HUES6 (cell line): ENCODE results near the gene PDYN.

Source experiments
- H3K27ac ChIP-seq: 2 replicates; pipeline ENCODE4 v1.7.0; 2013; ENCODE audit warnings: low read depth, mild to moderate bottlenecking, low read length, inconsistent platforms
- H3K27me3 ChIP-seq: 2 replicates; pipeline ENCODE4 v1.6.1; 2013; ENCODE audit warnings: low read length; ENCODE audit not compliant: control insufficient read depth, insufficient read depth
- H3K36me3 ChIP-seq: 2 replicates; pipeline ENCODE4 v1.6.1; 2013; ENCODE audit warnings: low read length; ENCODE audit not compliant: control insufficient read depth, insufficient read depth
- H3K4me1 ChIP-seq: 2 replicates; pipeline ENCODE4 v1.6.1; 2013; ENCODE audit warnings: low read length; ENCODE audit not compliant: control insufficient read depth, insufficient read depth
- H3K4me3 ChIP-seq: 2 replicates; pipeline ENCODE4 v1.5.1; 2013; ENCODE audit warnings: low read depth, low read length
- H3K9ac ChIP-seq: one replicate; pipeline ENCODE4 v1.6.1; 2013; ENCODE audit warnings: mild to moderate bottlenecking, low read length
- H3K9me3 ChIP-seq: 2 replicates; pipeline ENCODE4 v1.6.1; 2013; ENCODE audit warnings: low read depth, low read length; ENCODE audit not compliant: control insufficient read depth, insufficient read depth

Gene PDYN

DNA sequence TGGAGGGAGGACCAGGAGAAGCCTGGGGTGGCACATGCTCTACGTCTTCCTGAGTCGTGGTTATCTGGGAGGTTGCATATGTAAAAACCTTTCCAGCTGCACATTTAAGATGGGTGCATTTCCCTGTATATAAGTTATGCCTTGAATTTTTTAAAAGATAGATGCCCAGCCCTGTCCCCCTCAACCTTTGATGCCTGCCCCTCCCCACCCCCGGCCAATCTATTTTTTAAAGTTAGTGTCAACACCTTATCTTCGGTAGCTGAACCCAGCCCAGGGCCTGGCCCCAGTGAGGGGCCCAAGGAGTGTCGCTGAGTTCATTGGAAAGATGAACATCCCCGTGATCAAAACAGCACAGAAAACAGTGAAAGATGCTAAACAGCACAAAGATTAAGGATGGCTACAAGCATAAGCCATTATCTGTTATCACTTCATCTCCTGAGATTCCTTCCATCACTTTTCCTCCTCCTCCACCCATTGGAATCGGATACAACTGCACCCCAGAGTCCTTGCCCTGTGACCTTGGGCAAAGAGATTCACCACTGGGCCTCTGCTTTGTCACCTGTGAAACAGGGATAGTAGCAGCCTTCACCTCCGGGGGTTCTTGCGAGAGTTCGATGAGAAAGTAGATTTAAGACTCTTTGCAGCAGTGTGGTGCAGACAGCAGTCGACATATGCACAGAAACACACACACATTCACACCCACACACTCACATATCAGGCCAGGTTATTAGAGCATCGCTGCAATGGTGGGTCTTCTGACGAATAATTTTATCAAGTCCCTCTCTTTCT lies 51.2 kb downstream of the PDYN start:
- peaks cover 44% of the 10 kb centered on the region for H3K27me3 ChIP-seq
- peaks cover 16% of the 10 kb centered on the region for H3K4me1 ChIP-seq
- no peak overlapping the region for H3K9ac ChIP-seq
- no peaks in the 10 kb centered on the region for H3K9me3 ChIP-seq
- no peak overlapping the region for H3K4me3 ChIP-seq
- H3K36me3 ChIP-seq = 0 out of 2 replicates have a peak, but pooled peaks cover 4% of the 10 kb centered on the region
- H3K27ac ChIP-seq = no peak overlapping the region

DNA sequence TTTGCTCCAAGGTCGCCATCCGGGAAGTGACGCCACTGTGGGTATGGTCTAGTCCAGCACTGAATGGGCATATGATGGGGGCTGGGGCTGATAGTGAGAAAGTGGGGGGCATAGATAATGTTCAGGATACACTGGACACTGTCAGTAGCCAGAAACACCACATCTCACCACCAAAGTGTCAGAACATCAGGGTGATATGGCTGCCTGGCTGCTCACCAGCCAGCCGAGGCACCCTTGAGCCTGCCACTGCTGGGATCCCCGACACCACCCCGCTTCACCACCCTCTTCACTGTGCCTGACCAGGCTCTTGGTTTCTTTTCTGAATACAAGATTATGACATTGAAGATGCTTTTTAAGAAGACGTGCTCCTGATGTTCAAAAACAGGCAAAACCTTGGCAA lies 51.8 kb downstream of the PDYN start:
- H3K27me3 ChIP-seq = peaks cover 38% of the 10 kb centered on the region
- H3K9ac ChIP-seq = no peak overlapping the region
- H3K9me3 ChIP-seq = no peaks in the 10 kb centered on the region
- H3K4me3 ChIP-seq = no peak overlapping the region
- 0 out of 2 replicates have a peak, but pooled peaks cover 4% of the 10 kb centered on the region for H3K36me3 ChIP-seq
- no peak overlapping the region for H3K27ac ChIP-seq
- peaks cover 12% of the 10 kb centered on the region for H3K4me1 ChIP-seq

DNA sequence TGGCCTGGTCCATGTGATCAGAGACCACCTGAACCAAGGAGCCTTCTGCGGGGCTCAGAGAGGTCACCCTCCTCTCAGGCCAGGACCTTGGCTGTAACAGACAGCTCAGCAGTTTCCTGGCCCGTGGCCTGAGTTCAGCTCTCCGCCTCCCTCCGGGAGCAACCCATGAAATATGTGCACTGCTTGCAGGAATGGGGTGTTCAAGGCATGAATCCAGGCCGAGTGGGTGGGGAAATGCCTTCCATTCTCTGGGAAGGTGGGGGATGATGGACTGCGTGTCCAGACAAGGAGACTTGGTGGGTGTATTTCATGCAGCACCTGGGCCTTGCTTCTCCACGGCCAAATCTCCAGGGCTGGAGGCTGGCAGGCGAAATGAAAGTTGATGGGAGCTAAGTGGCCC lies 52.6 kb downstream of the PDYN start:
- no peaks in the 10 kb centered on the region for H3K9me3 ChIP-seq
- no peak overlapping the region for H3K4me3 ChIP-seq
- H3K36me3 ChIP-seq = 0 out of 2 replicates have a peak, but pooled peaks cover 4% of the 10 kb centered on the region
- peaks cover 4% of the 10 kb centered on the region; the same call in 1 of the 2 replicates for H3K4me1 ChIP-seq
- H3K9ac ChIP-seq = no peak overlapping the region
- peaks cover 29% of the 10 kb centered on the region for H3K27me3 ChIP-seq
- H3K27ac ChIP-seq = no peak overlapping the region

DNA sequence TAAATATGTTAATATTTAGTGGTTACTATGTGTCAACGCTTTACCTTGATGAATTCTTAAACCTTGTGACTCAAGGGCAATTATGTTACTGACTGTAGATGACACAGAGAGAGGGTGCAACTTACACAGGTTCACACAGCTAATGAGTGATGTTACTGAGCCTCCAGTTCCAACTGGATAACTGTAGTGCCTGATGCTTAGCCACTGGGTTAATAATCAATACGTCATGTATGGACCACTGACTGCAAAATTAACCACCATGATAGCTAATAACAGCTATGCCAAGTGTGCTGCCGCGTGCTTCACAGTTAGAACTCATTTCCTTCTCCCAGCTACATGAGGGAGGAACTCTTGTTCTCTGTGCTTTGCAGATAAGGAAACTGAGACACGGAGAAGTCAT lies 53.3 kb downstream of the PDYN start:
- 0 out of 2 replicates have a peak, but pooled peaks cover 4% of the 10 kb centered on the region for H3K36me3 ChIP-seq
- H3K4me1 ChIP-seq = 0 out of 2 replicates have a peak, but pooled peaks cover 3% of the 10 kb centered on the region
- H3K9me3 ChIP-seq = no peaks in the 10 kb centered on the region
- peaks cover 23% of the 10 kb centered on the region for H3K27me3 ChIP-seq
- no peak overlapping the region for H3K27ac ChIP-seq
- H3K9ac ChIP-seq = no peak overlapping the region
- no peak overlapping the region for H3K4me3 ChIP-seq

DNA sequence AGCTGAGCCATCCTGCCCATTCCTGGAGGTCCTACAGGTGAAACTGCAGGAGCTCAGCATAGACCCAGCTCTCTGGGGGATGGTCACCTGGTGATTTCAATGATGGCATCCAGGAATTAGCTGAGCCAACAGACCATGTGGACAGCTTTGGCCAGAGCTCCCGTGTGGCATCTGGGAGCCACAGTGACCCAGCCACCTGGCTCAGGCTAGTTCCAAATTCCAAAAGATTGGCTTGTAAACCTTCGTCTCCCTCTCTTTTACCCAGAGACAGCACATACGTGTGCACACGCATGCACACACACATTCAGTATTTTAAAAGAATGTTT lies 54.6 kb downstream of the PDYN start:
- Histone ChIP-seq H3K4me3 (no peak overlapping the region), H3K9ac (no peak overlapping the region), H3K4me1 (peaks cover 6% of the 10 kb centered on the region; the same call in 1 of the 2 replicates), H3K9me3 (no peaks in the 10 kb centered on the region), H3K27ac (no peak overlapping the region), H3K36me3 (0 out of 2 replicates have a peak, but pooled peaks cover 4% of the 10 kb centered on the region), H3K27me3 (peaks cover 10% of the 10 kb centered on the region)

DNA sequence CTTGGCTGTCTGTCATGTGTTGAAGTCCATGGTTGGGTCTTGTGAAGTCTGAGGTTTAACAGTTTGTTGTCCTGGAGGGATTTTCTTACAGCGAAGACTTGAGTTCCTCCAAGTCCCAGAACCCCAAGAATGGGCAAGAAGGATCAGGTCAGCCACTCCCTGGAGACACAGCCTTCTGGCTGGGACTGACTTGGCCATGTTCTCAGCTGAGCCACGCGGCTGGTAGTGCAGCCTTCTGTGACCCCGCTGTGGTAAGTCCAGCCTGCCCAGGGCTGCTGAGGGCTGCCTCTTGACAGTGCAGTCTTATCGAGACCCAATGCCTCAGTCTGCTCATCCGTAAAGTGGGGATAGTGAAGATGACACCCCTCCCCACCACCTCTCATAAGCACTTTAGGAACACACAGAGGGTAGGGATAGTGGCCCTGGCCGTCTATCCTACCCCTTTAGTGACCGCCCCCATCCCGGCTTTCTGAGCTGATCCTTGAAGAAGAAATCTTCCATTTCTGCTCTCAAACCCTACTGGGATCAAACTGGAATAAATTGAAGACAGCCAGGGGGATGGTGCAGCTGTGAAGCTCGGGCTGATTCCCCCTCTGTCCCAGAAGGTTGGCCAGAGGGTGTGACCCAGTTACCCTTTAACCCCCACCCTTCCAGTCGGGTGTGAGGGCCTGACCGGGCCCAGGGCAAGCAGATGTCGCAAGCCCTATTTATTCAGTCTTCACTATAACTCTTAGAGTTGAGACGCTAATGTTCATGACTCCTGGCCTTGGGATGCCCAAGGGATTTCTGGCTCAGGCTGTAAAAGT lies 55.2 kb downstream of the PDYN start:
- Histone ChIP-seq H3K27ac (no peak overlapping the region), H3K36me3 (0 out of 2 replicates have a peak, but pooled peaks cover 4% of the 10 kb centered on the region), H3K4me3 (no peak overlapping the region), H3K9me3 (no peaks in the 10 kb centered on the region), H3K27me3 (peaks cover 4% of the 10 kb centered on the region), H3K4me1 (peaks cover 6% of the 10 kb centered on the region; the same call in 1 of the 2 replicates), H3K9ac (no peak overlapping the region)

DNA sequence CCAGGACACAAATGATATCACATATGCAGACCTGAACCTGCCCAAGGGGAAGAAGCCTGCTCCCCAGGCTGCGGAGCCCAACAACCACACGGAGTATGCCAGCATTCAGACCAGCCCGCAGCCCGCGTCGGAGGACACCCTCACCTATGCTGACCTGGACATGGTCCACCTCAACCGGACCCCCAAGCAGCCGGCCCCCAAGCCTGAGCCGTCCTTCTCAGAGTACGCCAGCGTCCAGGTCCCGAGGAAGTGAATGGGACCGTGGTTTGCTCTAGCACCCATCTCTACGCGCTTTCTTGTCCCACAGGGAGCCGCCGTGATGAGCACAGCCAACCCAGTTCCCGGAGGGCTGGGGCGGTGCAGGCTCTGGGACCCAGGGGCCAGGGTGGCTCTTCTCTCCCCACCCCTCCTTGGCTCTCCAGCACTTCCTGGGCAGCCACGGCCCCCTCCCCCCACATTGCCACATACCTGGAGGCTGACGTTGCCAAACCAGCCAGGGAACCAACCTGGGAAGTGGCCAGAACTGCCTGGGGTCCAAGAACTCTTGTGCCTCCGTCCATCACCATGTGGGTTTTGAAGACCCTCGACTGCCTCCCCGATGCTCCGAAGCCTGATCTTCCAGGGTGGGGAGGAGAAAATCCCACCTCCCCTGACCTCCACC lies 56.4 kb downstream of the PDYN start:
- Histone ChIP-seq H3K27ac (no peak overlapping the region), H3K4me3 (no peak overlapping the region), H3K4me1 (peaks cover 6% of the 10 kb centered on the region; the same call in 1 of the 2 replicates)

DNA sequence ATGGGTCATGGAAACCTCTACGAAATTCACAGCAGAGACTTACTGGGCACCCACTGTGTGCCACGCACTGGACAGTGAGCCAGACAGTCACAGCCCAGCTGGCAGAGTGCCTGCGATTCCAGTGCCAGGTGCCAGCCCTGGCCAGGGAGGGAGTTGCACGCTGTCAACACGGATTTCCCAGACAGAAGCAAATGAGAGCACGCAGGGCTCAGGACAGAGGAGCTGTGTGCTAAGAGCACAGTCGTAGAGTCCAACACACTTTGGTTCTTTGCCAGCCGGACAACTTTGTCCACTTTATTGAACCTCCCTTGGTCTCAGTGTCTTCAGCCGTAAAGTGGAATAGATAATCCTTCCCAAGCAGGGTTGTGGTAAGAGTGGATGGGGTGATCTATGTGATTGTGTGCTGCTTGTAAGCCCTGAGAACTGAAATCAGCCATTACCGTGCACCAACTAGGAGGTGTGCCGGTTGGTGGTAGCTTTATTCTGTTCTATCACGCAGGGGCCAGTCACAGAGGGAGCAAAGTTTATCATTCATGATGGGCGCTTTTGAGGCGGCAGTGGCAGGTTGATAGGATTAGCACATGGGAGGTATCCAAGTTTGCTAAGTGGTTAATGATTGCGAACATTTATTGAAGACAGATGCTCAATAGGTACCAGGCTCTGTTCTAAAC lies 58.0 kb downstream of the PDYN start:
- Histone ChIP-seq H3K27ac (no peak overlapping the region), H3K27me3 (no peaks in the 10 kb centered on the region), H3K36me3 (0 out of 2 replicates have a peak, but pooled peaks cover 4% of the 10 kb centered on the region), H3K9me3 (no peaks in the 10 kb centered on the region), H3K9ac (no peak overlapping the region), H3K4me3 (no peak overlapping the region), H3K4me1 (peaks cover 6% of the 10 kb centered on the region; the same call in 1 of the 2 replicates)

More for the DNA sequence above, 56.4 kb downstream of the PDYN start:
- Histone ChIP-seq H3K27me3 (no peaks in the 10 kb centered on the region), H3K9me3 (no peaks in the 10 kb centered on the region), H3K9ac (no peak overlapping the region), H3K36me3 (0 out of 2 replicates have a peak, but pooled peaks cover 4% of the 10 kb centered on the region)

DNA sequence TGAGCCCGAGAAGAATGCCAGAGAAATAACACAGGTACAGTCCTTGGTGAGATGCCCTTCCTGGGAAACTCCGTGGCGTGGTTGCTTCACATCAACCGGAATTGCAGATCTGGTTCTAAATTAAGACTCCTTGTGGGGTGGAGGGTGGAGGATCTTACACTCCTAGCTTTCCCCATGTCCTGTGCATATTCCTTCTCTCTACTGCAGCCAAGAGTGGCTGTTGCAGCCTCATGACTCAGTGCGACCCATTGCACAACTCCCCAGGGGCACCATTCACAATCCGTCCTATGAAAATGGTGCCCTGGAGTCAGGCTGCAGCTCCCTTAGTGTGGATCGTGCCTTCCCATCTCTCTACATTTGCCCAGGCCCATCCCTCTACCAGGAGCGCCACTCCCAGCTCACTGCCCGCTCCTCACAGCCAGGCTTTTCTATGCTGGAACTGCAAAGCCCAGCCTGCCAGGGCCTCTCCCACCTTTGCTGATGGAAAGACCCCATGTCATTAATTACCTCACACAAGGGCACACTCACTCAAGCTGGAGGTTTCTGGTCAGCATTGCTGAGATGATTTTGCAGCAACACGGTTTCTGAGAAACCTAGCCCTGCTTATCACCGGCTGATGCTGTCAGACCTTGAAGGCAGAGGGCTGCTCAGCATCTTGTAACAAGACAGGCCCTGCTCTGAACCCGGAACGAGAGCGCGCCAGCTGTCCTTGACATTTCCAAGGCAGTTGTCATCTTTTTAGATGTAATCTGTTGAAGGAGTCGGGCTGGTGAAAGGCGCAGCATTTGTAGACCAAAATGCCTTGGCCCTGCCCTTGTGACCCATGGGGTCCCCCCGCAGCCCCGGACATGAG lies 58.9 kb downstream of the PDYN start:
- Histone ChIP-seq H3K27ac (no peak overlapping the region), H3K36me3 (0 out of 2 replicates have a peak, but pooled peaks cover 4% of the 10 kb centered on the region), H3K4me3 (no peak overlapping the region), H3K9me3 (no peaks in the 10 kb centered on the region), H3K9ac (no peak overlapping the region), H3K4me1 (peaks cover 6% of the 10 kb centered on the region; the same call in 1 of the 2 replicates), H3K27me3 (no peaks in the 10 kb centered on the region)

DNA sequence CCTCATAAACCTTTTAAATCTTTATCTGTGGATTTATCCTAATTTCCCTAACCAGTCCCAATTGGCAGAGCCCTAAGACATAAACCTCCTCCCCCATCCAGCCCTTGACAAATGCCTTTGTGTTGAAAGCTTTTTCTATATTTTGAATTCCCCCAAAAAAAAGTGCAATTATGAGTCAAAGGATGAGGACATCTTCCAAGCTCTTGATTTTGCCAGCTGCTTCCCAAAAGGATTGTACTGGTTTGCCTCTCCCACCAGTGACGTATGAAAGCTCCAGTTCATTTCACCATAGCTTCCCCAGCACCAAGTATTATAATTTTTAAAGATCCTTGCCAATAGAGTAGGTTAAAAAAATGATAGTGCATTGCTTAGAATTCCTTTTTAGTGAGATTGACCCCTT lies 59.7 kb downstream of the PDYN start:
- Histone ChIP-seq H3K4me1 (peaks cover 12% of the 10 kb centered on the region), H3K36me3 (0 out of 2 replicates have a peak, but pooled peaks cover 4% of the 10 kb centered on the region), H3K27me3 (no peaks in the 10 kb centered on the region), H3K9ac (no peak overlapping the region), H3K4me3 (no peak overlapping the region), H3K9me3 (no peaks in the 10 kb centered on the region), H3K27ac (no peak overlapping the region)
